ENCODE results near the gene RTN4RL2. TPM values are rescaled to one million over a fixed set of nuclear protein-coding genes. Genes with fewer than 3 reads are reported as not detected.

Gene RTN4RL2
- total and polyA plus RNA-seq, 9 of the 15 experiments (the other 6 are each of a cell fraction or from before 2014, with no cell fraction given): 0.06 to 1.9 (median 0.34) TPM; not detected in 4

GRCh38 chr11:57508341-57509170 lies 48.2 kb downstream of the RTN4RL2 start:
- Histone ChIP-seq H3K36me3 (ENCODE audit: control insufficient read depth, insufficient read depth, low read length) (peaks cover 52% of the 10 kb centered on the region), H3K9ac (ENCODE audit: insufficient read depth in 1 of 2, low read depth in 2 of 2, low read length in 2 of 2) (no peak overlapping the region), H3K9me3 (replicated peaks; ENCODE audit: control insufficient read depth, insufficient read depth, low read depth, low read length) (no peaks in the 10 kb centered on the region), H3K79me2 (ENCODE audit: control insufficient read depth, insufficient read depth, low read length) (peaks cover 37% of the 10 kb centered on the region), H3K27me3 (ENCODE audit: control insufficient read depth in 2 of 2, insufficient read depth in 2 of 2, low read length in 2 of 2) (no peaks in the 10 kb centered on the region), H3K4me1 (replicated peaks in 1 of 2; ENCODE audit: control insufficient read depth in 2 of 2, insufficient read depth in 2 of 2, low read length in 2 of 2) (peaks cover 8 to 15% of the 10 kb centered on the region in 2 experiments; a peak in 3 of 5 replicates), H3K27ac (ENCODE audit: extremely low read depth, low read depth, low read length) (0 out of 3 replicates have a peak overlapping the region, but pooled peaks have one; percentile 25), H3K4me2 (ENCODE audit: insufficient read depth, low read length) (no peak overlapping the region), H4K20me1 (replicated peaks; ENCODE audit: control insufficient read depth, insufficient read depth, low read length) (no peaks in the 10 kb centered on the region), H3K4me3 (no peak overlapping the region), H3K9me1 (ENCODE audit: control insufficient read depth, insufficient read depth, low read length) (no peaks in the 10 kb centered on the region), H2AFZ (ENCODE audit: low read depth, low read length) (no peak overlapping the region)
- intact Hi-C loops (cut with micrococcal nuclease) (no loop called here), in situ Hi-C loops (cut with MboI) (no loop called here)
- 75% methylated on average over 7 of the region's 7 CpGs for WGBS (ENCODE audit: insufficient coverage, low coverage, missing lambda C conversion rate)
- ChIA-PET CTCF (ENCODE audit: low intra/inter-chr PET ratio) (no interaction called here), POLR2A (interaction anchor here (1.0 kb wide), 1 partner anchor 14 kb away, joined by 3 read pairs; no protein-coding TSS in a partner anchor)
- FAIRE-seq: no peak
- no peak for ATAC-seq
- BruUV-seq (replicated peaks): no TSS peak
- TF ChIP-seq DACH1 (IDR thresholded peaks at IDR 0.05; ENCODE audit: partially characterized antibody): no peak
- no peak for TF ChIP-seq NBN (IDR thresholded peaks at IDR 0.05; ENCODE audit: low read depth)
- no peak for TF ChIP-seq SLC30A9 (CRISPR knock-in tag; IDR thresholded peaks at IDR 0.05)
- TF ChIP-seq HDAC6 (IDR thresholded peaks at IDR 0.05; ENCODE audit: low read depth, low read length): no peak
- TF ChIP-seq, protein P1, sequence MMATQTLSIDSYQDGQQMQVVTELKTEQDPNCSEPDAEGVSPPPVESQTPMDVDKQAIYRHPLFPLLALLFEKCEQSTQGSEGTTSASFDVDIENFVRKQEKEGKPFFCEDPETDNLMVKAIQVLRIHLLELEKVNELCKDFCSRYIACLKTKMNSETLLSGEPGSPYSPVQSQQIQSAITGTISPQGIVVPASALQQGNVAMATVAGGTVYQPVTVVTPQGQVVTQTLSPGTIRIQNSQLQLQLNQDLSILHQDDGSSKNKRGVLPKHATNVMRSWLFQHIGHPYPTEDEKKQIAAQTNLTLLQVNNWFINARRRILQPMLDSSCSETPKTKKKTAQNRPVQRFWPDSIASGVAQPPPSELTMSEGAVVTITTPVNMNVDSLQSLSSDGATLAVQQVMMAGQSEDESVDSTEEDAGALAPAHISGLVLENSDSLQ (IDR thresholded peaks at IDR 0.05): no peak
- TF ChIP-seq ZNF24 (IDR thresholded peaks at IDR 0.05): no peak
- no peak for TF ChIP-seq CCAR2 (IDR thresholded peaks at IDR 0.05; ENCODE audit: low read depth, low read length)
- no peak for DNase-seq (ENCODE audit: extremely low read depth in 1 of 4, low spot score in 3 of 4)
